Hepatocyte (in vitro differentiated cells): ENCODE data around the gene TAS1R2. TPM values are rescaled to one million over a fixed set of nuclear protein-coding genes. Genes with fewer than 3 reads are reported as not detected.

Source experiments
- DNase-seq: peaks from one replicate; pipeline ENCODE4 v3.0.0-alpha.2; 2016; ENCODE audit warnings: low spot score
- H2AFZ ChIP-seq: fragments of 200-600 bp; sonication (generic); 2 replicates; pipeline ENCODE4 v1.6.0; 2016; ENCODE audit warnings: antibody characterized with exemption, mild to moderate bottlenecking
- H3K27ac ChIP-seq: fragments of 200-600 bp; sonication (generic); 2 replicates; pipeline ENCODE4 v1.5.1; 2016; ENCODE audit warnings: mild to moderate bottlenecking
- H3K27me3 ChIP-seq: fragments of 200-600 bp; sonication (generic); 2 replicates; pipeline ENCODE4 v1.6.1; 2016
- H3K36me3 ChIP-seq: fragments of 200-600 bp; sonication (generic); replicated peaks from 2 replicates; pipeline ENCODE4 v1.5.1; 2016; ENCODE audit warnings: low read depth; ENCODE audit not compliant: insufficient read depth
- H3K4me1 ChIP-seq: fragments of 200-600 bp; sonication (generic); 2 replicates; pipeline ENCODE4 v1.5.1; 2016; ENCODE audit warnings: mild to moderate bottlenecking, moderate library complexity; ENCODE audit not compliant: insufficient read depth
- H3K4me2 ChIP-seq: fragments of 200-600 bp; sonication (generic); 2 replicates; pipeline ENCODE4 v1.6.0; 2016
- H3K4me3 ChIP-seq: fragments of 200-600 bp; sonication (generic); 2 replicates; pipeline ENCODE4 v1.5.1; 2016; ENCODE audit warnings: mild to moderate bottlenecking
- H3K79me2 ChIP-seq: fragments of 200-600 bp; sonication (generic); 2 replicates; pipeline ENCODE4 v1.6.0; 2017; ENCODE audit warnings: mild to moderate bottlenecking
- H3K9me2 ChIP-seq: fragments of 200-600 bp; sonication (generic); replicated peaks from 2 replicates; pipeline ENCODE4 v1.6.0; 2017; ENCODE audit warnings: mild to moderate bottlenecking; ENCODE audit not compliant: insufficient read depth
- H3K9me3 ChIP-seq: fragments of 200-600 bp; sonication (generic); 2 replicates; pipeline ENCODE4 v1.5.1; 2016; ENCODE audit warnings: low read depth, mild to moderate bottlenecking
- H4K20me1 ChIP-seq: fragments of 200-600 bp; sonication (generic); 2 replicates; pipeline ENCODE4 v1.6.0; 2016; ENCODE audit warnings: mild to moderate bottlenecking; ENCODE audit not compliant: insufficient read depth, poor library complexity, severe bottlenecking
- CTCF ChIP-seq: fragments of 200-600 bp; sonication (generic); IDR thresholded peaks from 2 replicates; pipeline ENCODE4 v1.5.1; 2016; ENCODE audit warnings: antibody characterized with exemption, mild to moderate bottlenecking; ENCODE audit not compliant: poor library complexity
- EZH2 ChIP-seq: fragments of 200-600 bp; sonication (generic); IDR thresholded peaks from 2 replicates; pipeline ENCODE4 v1.6.1; 2016; ENCODE audit warnings: antibody characterized with exemption, mild to moderate bottlenecking, borderline replicate concordance
- EZH2phosphoT487 ChIP-seq: fragments of 200-600 bp; sonication (generic); IDR thresholded peaks from one replicate; pipeline ENCODE4 v1.6.1; 2018; ENCODE audit warnings: antibody characterized with exemption, mild to moderate bottlenecking, low read depth, moderate library complexity; ENCODE audit not compliant: unreplicated experiment, severe bottlenecking
- whole genome bisulfite sequencing: methylation state at CpG from one replicate; pipeline ENCODE4 v1.1.6; 2016; ENCODE audit warnings: low lambda C conversion rate; ENCODE audit errors: missing lambda C conversion rate; 5-methylcytosine and 5-hydroxymethylcytosine counted together
- polyA plus RNA-seq: library from polyadenylated mRNA; unstranded; fragments of >200 nt; fragmentation: Nextera tagmentation; extraction: Ambion mirVana; gene quantifications from 2 replicates; pipeline ENCODE4 v1.2.1, GENCODE V29; 2016
- total RNA-seq: library from RNA; depleted of rRNA; stranded (reverse); fragments of >200 nt; gene quantifications from 2 replicates; pipeline ENCODE4 v1.2.3, GENCODE V29; 2014

TAS1R2 gene
- total and polyA plus RNA-seq, 2 experiments from 2014 or later = not detected

- Histone ChIP-seq H3K27me3 (peaks cover 10% of the 10 kb centered on the region), H3K4me2 (peak overlapping the region; percentile 81), H3K4me1 (peaks cover 6% of the 10 kb centered on the region), H3K79me2 (no peaks in the 10 kb centered on the region), H4K20me1 (no peaks in the 10 kb centered on the region), H3K9me2 (no peaks in the 10 kb centered on the region), H3K4me3 (peak overlapping the region; percentile 42), H3K27ac (no peak overlapping the region), H3K36me3 (no peaks in the 10 kb centered on the region), H3K9me3 (no peaks in the 10 kb centered on the region), H2AFZ (peak overlapping the region; percentile 33)
- 44% methylated on average over 9 of the region's 9 CpGs for WGBS
- TF ChIP-seq EZH2 (no peak), EZH2phosphoT487 (no peak), CTCF (no peak)
- DNase-seq = no peak
These were observed 41.9 kb upstream of the TAS1R2 start for GRCh38 chr1:18901147-18901951.

GRCh38 chr1:18900303-18900841 is 40.9 kb upstream of the TAS1R2 start:
- Histone ChIP-seq H3K79me2 (no peaks in the 10 kb centered on the region), H4K20me1 (no peaks in the 10 kb centered on the region), H3K27me3 (peaks cover 10% of the 10 kb centered on the region), H3K36me3 (no peaks in the 10 kb centered on the region), H3K4me3 (no peak overlapping the region), H2AFZ (no peak overlapping the region), H3K4me1 (peaks cover 6% of the 10 kb centered on the region), H3K9me2 (no peaks in the 10 kb centered on the region), H3K4me2 (no peak overlapping the region), H3K27ac (no peak overlapping the region), H3K9me3 (no peaks in the 10 kb centered on the region)
- DNase-seq = no peak
- TF ChIP-seq EZH2 (no peak), EZH2phosphoT487 (no peak), CTCF (no peak)
- 76% methylated on average over 10 of the region's 10 CpGs for WGBS

GRCh38 chr1:18899363-18900049 is 40.0 kb upstream of the TAS1R2 start:
- no peaks in the 10 kb centered on the region for H3K9me2 ChIP-seq
- no peak overlapping the region for H3K4me3 ChIP-seq
- H2AFZ ChIP-seq = no peak overlapping the region
- H3K36me3 ChIP-seq = no peaks in the 10 kb centered on the region
- no peaks in the 10 kb centered on the region for H3K9me3 ChIP-seq
- H3K4me1 ChIP-seq = peaks cover 6% of the 10 kb centered on the region
- no peak overlapping the region for H3K27ac ChIP-seq
- no peaks in the 10 kb centered on the region for H3K79me2 ChIP-seq
- DNase-seq = no peak
- no peak overlapping the region for H3K4me2 ChIP-seq
- H4K20me1 ChIP-seq = no peaks in the 10 kb centered on the region
- H3K27me3 ChIP-seq = peaks cover 10% of the 10 kb centered on the region
- 82% methylated on average over 4 of the region's 4 CpGs for WGBS
- TF ChIP-seq EZH2phosphoT487 (no peak), EZH2 (no peak)

- Histone ChIP-seq H3K27ac (no peak overlapping the region), H4K20me1 (no peaks in the 10 kb centered on the region), H3K9me3 (no peaks in the 10 kb centered on the region), H3K4me3 (no peak overlapping the region), H3K4me1 (peaks cover 4% of the 10 kb centered on the region), H3K36me3 (no peaks in the 10 kb centered on the region), H2AFZ (no peak overlapping the region), H3K9me2 (no peaks in the 10 kb centered on the region), H3K79me2 (no peaks in the 10 kb centered on the region), H3K27me3 (peaks cover 10% of the 10 kb centered on the region), H3K4me2 (no peak overlapping the region)
- no peak for TF ChIP-seq EZH2phosphoT487
- no peak for TF ChIP-seq CTCF
- TF ChIP-seq EZH2 = no peak
- no peak for DNase-seq
- 95% methylated on average over 8 of the region's 8 CpGs for WGBS
These were observed 39.1 kb upstream of the TAS1R2 start for GRCh38 chr1:18898567-18898966.
